ENCODE results near the gene ERBB4. TPM values are rescaled to one million over a fixed set of nuclear protein-coding genes. Genes with fewer than 3 reads are reported as not detected.

The ERBB4 gene
- total RNA-seq, 1 donor from 2014 or later, result 22.6 TPM

DNA sequence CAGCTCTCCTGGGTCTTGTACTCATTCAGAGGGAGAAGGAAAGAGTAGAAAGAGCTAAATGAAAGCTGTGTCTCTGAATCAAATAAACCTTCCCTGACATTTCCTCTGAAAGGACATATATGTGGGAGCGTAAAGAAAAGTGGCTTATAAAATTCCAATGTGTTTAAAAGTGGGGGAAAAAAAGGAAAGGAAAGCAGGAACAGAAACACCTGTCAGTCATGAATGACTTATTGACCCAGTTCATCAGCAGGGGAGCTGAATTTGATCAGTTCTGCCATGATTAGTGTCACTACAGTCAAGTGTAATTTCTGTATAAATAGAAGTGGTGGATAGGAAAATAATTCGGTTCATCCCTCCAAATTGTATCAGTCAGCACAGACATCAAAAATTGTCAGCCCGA is 382.5 kb downstream of the ERBB4 start:
- no peaks in the 10 kb centered on the region for H3K36me3 ChIP-seq
- no peak overlapping the region for H3K27ac ChIP-seq
- ATAC-seq (no peak), DNase-seq (no peak)
- H3K4me1 ChIP-seq, result no peaks in the 10 kb centered on the region
- H3K4me3 ChIP-seq, result no peak overlapping the region
- intact Hi-C loops (cut with DNase I), result no loop called here
- no peaks in the 10 kb centered on the region for H3K9me3 ChIP-seq
- TF ChIP-seq, protein P1, sequence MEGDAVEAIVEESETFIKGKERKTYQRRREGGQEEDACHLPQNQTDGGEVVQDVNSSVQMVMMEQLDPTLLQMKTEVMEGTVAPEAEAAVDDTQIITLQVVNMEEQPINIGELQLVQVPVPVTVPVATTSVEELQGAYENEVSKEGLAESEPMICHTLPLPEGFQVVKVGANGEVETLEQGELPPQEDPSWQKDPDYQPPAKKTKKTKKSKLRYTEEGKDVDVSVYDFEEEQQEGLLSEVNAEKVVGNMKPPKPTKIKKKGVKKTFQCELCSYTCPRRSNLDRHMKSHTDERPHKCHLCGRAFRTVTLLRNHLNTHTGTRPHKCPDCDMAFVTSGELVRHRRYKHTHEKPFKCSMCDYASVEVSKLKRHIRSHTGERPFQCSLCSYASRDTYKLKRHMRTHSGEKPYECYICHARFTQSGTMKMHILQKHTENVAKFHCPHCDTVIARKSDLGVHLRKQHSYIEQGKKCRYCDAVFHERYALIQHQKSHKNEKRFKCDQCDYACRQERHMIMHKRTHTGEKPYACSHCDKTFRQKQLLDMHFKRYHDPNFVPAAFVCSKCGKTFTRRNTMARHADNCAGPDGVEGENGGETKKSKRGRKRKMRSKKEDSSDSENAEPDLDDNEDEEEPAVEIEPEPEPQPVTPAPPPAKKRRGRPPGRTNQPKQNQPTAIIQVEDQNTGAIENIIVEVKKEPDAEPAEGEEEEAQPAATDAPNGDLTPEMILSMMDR (IDR thresholded peaks at IDR 0.05), result no peak
- no peaks in the 10 kb centered on the region for H3K27me3 ChIP-seq

- DNase-seq, result no peak
- intact Hi-C loops (cut with DNase I), result no loop called here
- Histone ChIP-seq H3K27ac (no peak overlapping the region), H3K4me1 (no peaks in the 10 kb centered on the region), H3K27me3 (no peaks in the 10 kb centered on the region), H3K36me3 (no peaks in the 10 kb centered on the region), H3K4me3 (no peak overlapping the region), H3K9me3 (no peaks in the 10 kb centered on the region)
- TF ChIP-seq, protein P1 (IDR thresholded peaks at IDR 0.05), result no peak
- ATAC-seq, result no peak
Observed at GRCh38 chr2:212154477-212154878, 384.1 kb downstream of the ERBB4 start.

GRCh38 chr2:212153923-212154322 is 384.7 kb downstream of the ERBB4 start:
- DNase-seq (no peak), ATAC-seq (no peak)
- TF ChIP-seq, protein P1 (IDR thresholded peaks at IDR 0.05), result no peak
- H3K4me1 ChIP-seq, result no peaks in the 10 kb centered on the region
- H3K4me3 ChIP-seq, result no peak overlapping the region
- no peak overlapping the region for H3K27ac ChIP-seq
- H3K27me3 ChIP-seq, result no peaks in the 10 kb centered on the region
- intact Hi-C loops (cut with DNase I), result no loop called here
- no peaks in the 10 kb centered on the region for H3K36me3 ChIP-seq
- no peaks in the 10 kb centered on the region for H3K9me3 ChIP-seq

GRCh38 chr2:212147921-212148513 is 390.6 kb downstream of the ERBB4 start:
- Histone ChIP-seq H3K27ac (no peak overlapping the region), H3K27me3 (no peaks in the 10 kb centered on the region), H3K36me3 (no peaks in the 10 kb centered on the region), H3K9me3 (no peaks in the 10 kb centered on the region), H3K4me1 (no peaks in the 10 kb centered on the region), H3K4me3 (no peak overlapping the region)
- TF ChIP-seq, protein P1 (IDR thresholded peaks at IDR 0.05), result peak; percentile 39
- intact Hi-C loops (cut with DNase I), result no loop called here
- no peak for DNase-seq
- no peak for ATAC-seq

DNA sequence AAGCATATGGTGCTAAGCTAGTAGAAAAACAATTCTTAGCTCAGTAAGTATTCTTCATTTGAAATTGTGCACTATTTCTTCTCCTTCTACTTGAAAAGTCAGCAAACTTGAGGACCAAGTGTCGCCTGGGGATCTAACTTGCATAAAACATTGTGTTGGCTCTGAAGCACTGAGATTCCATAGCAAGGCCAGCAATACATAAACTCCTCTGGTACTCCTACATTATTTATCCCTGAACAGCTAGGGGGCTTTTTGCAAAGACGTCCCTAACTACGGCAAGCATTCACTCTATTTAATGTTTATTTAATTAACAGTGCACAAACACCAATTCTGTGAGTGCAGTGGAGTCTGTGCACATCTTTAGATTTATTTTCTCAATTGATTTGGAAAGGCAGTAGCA is 392.2 kb downstream of the ERBB4 start:
- intact Hi-C loops (cut with DNase I), result no loop called here
- ATAC-seq (no peak), DNase-seq (no peak)
- H3K27me3 ChIP-seq, result no peaks in the 10 kb centered on the region
- no peaks in the 10 kb centered on the region for H3K4me1 ChIP-seq
- no peak overlapping the region for H3K27ac ChIP-seq
- H3K9me3 ChIP-seq, result no peaks in the 10 kb centered on the region
- no peak overlapping the region for H3K4me3 ChIP-seq
- TF ChIP-seq, protein P1 (IDR thresholded peaks at IDR 0.05), result no peak
- H3K36me3 ChIP-seq, result no peaks in the 10 kb centered on the region

- Histone ChIP-seq H3K27me3 (no peaks in the 10 kb centered on the region), H3K27ac (no peak overlapping the region), H3K4me3 (no peak overlapping the region), H3K4me1 (no peaks in the 10 kb centered on the region), H3K9me3 (no peaks in the 10 kb centered on the region), H3K36me3 (no peaks in the 10 kb centered on the region)
- intact Hi-C loops (cut with DNase I), result no loop called here
- DNase-seq, result no peak
- TF ChIP-seq, protein P1 (IDR thresholded peaks at IDR 0.05), result no peak
- ATAC-seq, result no peak
Observed at GRCh38 chr2:212145121-212145520, 393.5 kb downstream of the ERBB4 start.

All from upper lobe of right lung (tissue), 1 donor.